H1 (cell line): ENCODE data around the gene KDM6A. TPM values are rescaled to one million over a fixed set of nuclear protein-coding genes. Genes with fewer than 3 reads are reported as not detected.

Experiments
- CTCF ChIA-PET: fragments of 300-600 bp; sonication (Branson Sonifier 250); formaldehyde crosslinking; loops from one replicate; lab custom pipeline; 2021; ENCODE audit not compliant: partially characterized antibody; lab: Charles Lee
- POLR2A ChIA-PET: fragments of 300-600 bp; sonication (Branson Sonifier 250); formaldehyde crosslinking; loops from one replicate; lab custom pipeline; 2021; ENCODE audit warnings: inconsistent platforms; ENCODE audit not compliant: partially characterized antibody; lab: Charles Lee
- DNase-seq, 2 experiments: peaks; one replicate each; pipeline versions ENCODE4 v3.0.0 to v3.0.0-alpha.2; 2010 to 2022; ENCODE audit warnings: low spot score in 2 of 2, low read depth in 1 of 2, mixed read lengths in 1 of 2
- FAIRE-seq: peaks from 2 replicates; lab custom pipeline; 2011; peaks lifted over from hg19 to GRCh38; lab: Jason Lieb, UNC
- H2AFZ ChIP-seq: 2 replicates; pipeline ENCODE4 v1.8.1; 2012; ENCODE audit warnings: low read length, inconsistent platforms
- H2AK5ac ChIP-seq: 2 replicates; pipeline ENCODE4 v1.6.1; 2013; ENCODE audit warnings: low read depth, low read length
- H2BK120ac ChIP-seq: replicated peaks from 2 replicates; pipeline ENCODE3; 2013; ENCODE audit warnings: low read depth, low read length, inconsistent platforms
- H2BK12ac ChIP-seq: 2 replicates; pipeline ENCODE4 v1.6.1; 2013; ENCODE audit warnings: low read depth, low read length
- H2BK15ac ChIP-seq: 2 replicates; pipeline ENCODE4 v1.6.1; 2013; ENCODE audit warnings: low read length
- H2BK20ac ChIP-seq: 2 replicates; pipeline ENCODE4 v1.6.1; 2013; ENCODE audit warnings: low read length
- H2BK5ac ChIP-seq: 2 replicates; pipeline ENCODE4 v1.6.1; 2013; ENCODE audit warnings: low read depth, low read length
- H3K14ac ChIP-seq: 2 replicates; pipeline ENCODE4 v1.6.1; 2013; ENCODE audit warnings: inconsistent platforms; ENCODE audit not compliant: insufficient read length
- H3K18ac ChIP-seq: 2 replicates; pipeline ENCODE4 v1.6.1; 2013; ENCODE audit warnings: low read length; ENCODE audit errors: extremely low read depth
- H3K23ac ChIP-seq: 2 replicates; pipeline ENCODE4 v1.6.1; 2013; ENCODE audit warnings: inconsistent platforms; ENCODE audit not compliant: insufficient read length
- H3K23me2 ChIP-seq: 2 replicates; pipeline ENCODE4 v1.6.1; 2013; ENCODE audit warnings: low read depth, low read length
- H3K27ac ChIP-seq: 2 replicates; pipeline ENCODE4 v1.6.1; 2011; ENCODE audit warnings: low read depth, low read length, inconsistent platforms
- H3K27me3 ChIP-seq, 4 experiments: replicated peaks in 1 of 4; 1 replicate in 1 of 4; 2 replicates in 3 of 4; pipeline versions ENCODE4 v1.6.1 to v1.8.1; 2011 to 2013; ENCODE audit warnings: low read length in 3 of 4, mild to moderate bottlenecking in 3 of 4, inconsistent platforms in 2 of 4, mixed read lengths in 2 of 4, moderate library complexity in 1 of 4; ENCODE audit not compliant: control insufficient read depth in 3 of 4, insufficient read depth in 3 of 4; ENCODE audit errors: extremely low read depth in 1 of 4
- H3K36me3 ChIP-seq, 4 experiments: 2 replicates each; pipeline versions ENCODE4 v1.6.1 to v1.8.1; 2011 to 2013; ENCODE audit warnings: mild to moderate bottlenecking in 4 of 4, low read length in 3 of 4, moderate library complexity in 2 of 4, control low read depth in 1 of 4, inconsistent platforms in 1 of 4; ENCODE audit not compliant: insufficient read depth in 4 of 4, control insufficient read depth in 2 of 4
- H3K4ac ChIP-seq: replicated peaks from 2 replicates; pipeline ENCODE3; 2013; ENCODE audit warnings: low read length, low read depth, mixed read lengths, inconsistent platforms; ENCODE audit not compliant: insufficient read length
- H3K4me1 ChIP-seq, 4 experiments: replicated peaks in 1 of 4; 1 replicate in 1 of 4; 2 replicates in 3 of 4; pipeline versions ENCODE4 v1.6.1 to v1.8.1; 2011 to 2013; ENCODE audit warnings: low read length in 3 of 4, inconsistent platforms in 2 of 4, mixed read lengths in 1 of 4; ENCODE audit not compliant: insufficient read depth in 4 of 4, control insufficient read depth in 3 of 4
- H3K4me2 ChIP-seq, 2 experiments: 2 replicates each; pipeline versions ENCODE4 v1.6.1 to v1.8.1; 2011 to 2013; ENCODE audit warnings: low read depth in 2 of 2, low read length in 2 of 2, control low read depth in 1 of 2, inconsistent platforms in 1 of 2, mild to moderate bottlenecking in 1 of 2; ENCODE audit not compliant: insufficient read depth in 1 of 2
- H3K4me3 ChIP-seq, 4 experiments: fragments of 200-600, 300-600 bp in 1 of 4; sonication (generic), shearing (Covaris generic), sonication (Bioruptor Twin) in 1 of 4; 2 replicates each; pipeline versions ENCODE4 v1.5.1 to v1.8.1; 2011 to 2016; ENCODE audit warnings: low read length in 4 of 4, low read depth in 3 of 4, control low read depth in 2 of 4, inconsistent platforms in 2 of 4, mild to moderate bottlenecking in 2 of 4, mixed read lengths in 1 of 4, moderate library complexity in 1 of 4; ENCODE audit not compliant: insufficient read depth in 2 of 4; ENCODE audit errors: extremely low read depth in 1 of 4
- H3K56ac ChIP-seq: replicated peaks from 2 replicates; pipeline ENCODE3; 2013; ENCODE audit warnings: low read depth, mild to moderate bottlenecking, mixed read lengths, low read length, inconsistent platforms; ENCODE audit not compliant: insufficient read length
- H3K79me1 ChIP-seq: 2 replicates; pipeline ENCODE4 v1.6.1; 2013; ENCODE audit warnings: low read depth, low read length, control low read depth
- H3K79me2 ChIP-seq, 2 experiments: 2 replicates each; pipeline versions ENCODE4 v1.6.1 to v1.8.1; 2012 to 2013; ENCODE audit warnings: low read length in 2 of 2, mild to moderate bottlenecking in 2 of 2, inconsistent platforms in 1 of 2; ENCODE audit not compliant: insufficient read depth in 2 of 2, control insufficient read depth in 1 of 2
- H3K9ac ChIP-seq, 4 experiments: replicated peaks in 1 of 4; 1 replicate in 1 of 4; 2 replicates in 3 of 4; pipeline versions ENCODE4 v1.6.1 to v1.8.1; 2011 to 2013; ENCODE audit warnings: low read depth in 3 of 4, low read length in 3 of 4, control low read depth in 2 of 4, mild to moderate bottlenecking in 2 of 4, moderate library complexity in 2 of 4, inconsistent platforms in 1 of 4; ENCODE audit errors: extremely low read depth in 1 of 4
- H3K9me3 ChIP-seq, 2 experiments: 2 replicates each; pipeline versions ENCODE4 v1.6.1 to v1.8.1; 2012 to 2013; ENCODE audit warnings: mild to moderate bottlenecking in 2 of 2, moderate library complexity in 2 of 2, control low read depth in 1 of 2, inconsistent platforms in 1 of 2, low read depth in 1 of 2, low read length in 1 of 2, mixed read lengths in 1 of 2; ENCODE audit not compliant: insufficient read depth in 2 of 2
- H4K20me1 ChIP-seq, 2 experiments: replicated peaks in 1 of 2; 2 replicates each; pipeline versions ENCODE3 to v1.8.1; 2011 to 2013; ENCODE audit warnings: inconsistent platforms in 2 of 2, low read length in 2 of 2, mild to moderate bottlenecking in 1 of 2; ENCODE audit not compliant: insufficient read depth in 2 of 2, control insufficient read depth in 1 of 2
- H4K5ac ChIP-seq: 2 replicates; pipeline ENCODE4 v1.6.1; 2013; ENCODE audit warnings: low read length, low read depth, mixed read lengths, inconsistent platforms; ENCODE audit not compliant: insufficient read length
- H4K8ac ChIP-seq: 2 replicates; pipeline ENCODE4 v1.8.0; 2013; ENCODE audit warnings: mild to moderate bottlenecking, moderate library complexity, low read length, inconsistent platforms; ENCODE audit not compliant: insufficient read depth; ENCODE audit errors: extremely low read depth
- H4K91ac ChIP-seq: replicated peaks from 2 replicates; pipeline ENCODE3; 2013; ENCODE audit warnings: low read length, mixed read lengths, inconsistent platforms; ENCODE audit not compliant: insufficient read length
- KDM4A ChIP-seq: IDR thresholded peaks from one replicate; pipeline ENCODE4 v1.7.1; 2012; ENCODE audit warnings: low read depth, mild to moderate bottlenecking, moderate library complexity, low read length, inconsistent platforms; ENCODE audit not compliant: severe bottlenecking
- PHF8 ChIP-seq: fragments of 200-600 bp; sonication (generic); conservative IDR thresholded peaks from 2 replicates; pipeline ENCODE4 v1.7.1; 2012; ENCODE audit warnings: low read depth, mild to moderate bottlenecking, inconsistent platforms, low read length, moderate library complexity
- POLR2A ChIP-seq, 2 experiments: IDR thresholded peaks; 1 replicate in 1 of 2; 2 replicates in 1 of 2; pipeline ENCODE4 v1.6.1; 2011; ENCODE audit warnings: low read depth in 2 of 2, low read length in 2 of 2, mild to moderate bottlenecking in 2 of 2; ENCODE audit errors: control extremely low read depth in 1 of 2
- RBBP5 ChIP-seq: IDR thresholded peaks from 2 replicates; pipeline ENCODE4 v1.7.1; 2012; ENCODE audit warnings: low read depth, mild to moderate bottlenecking, inconsistent platforms, low read length, moderate library complexity, borderline replicate concordance
- RXRA ChIP-seq: IDR thresholded peaks from 2 replicates; pipeline ENCODE4 v1.6.1; 2011; ENCODE audit warnings: low read depth, mild to moderate bottlenecking, low read length, moderate library complexity; ENCODE audit not compliant: insufficient read depth
- YY1 ChIP-seq: IDR thresholded peaks from 2 replicates; pipeline ENCODE4 v1.6.1; 2011; ENCODE audit warnings: low read depth, mild to moderate bottlenecking, low read length
- WGBS, 2 experiments: shearing (Covaris generic) in 1 of 2; methylation state at CpG; one replicate each; pipeline versions ENCODE4 v1.1.6 to v1.1.7; 2013 to 2015; ENCODE audit warnings: low lambda C conversion rate in 2 of 2, mixed read lengths in 2 of 2, inconsistent platforms in 1 of 2, low coverage in 1 of 2, missing lambda C conversion rate in 1 of 2; ENCODE audit not compliant: insufficient replicate concordance in 2 of 2, insufficient coverage in 1 of 2, insufficient read length in 1 of 2; ENCODE audit errors: extremely low coverage in 1 of 2, missing lambda C conversion rate in 1 of 2; 5-methylcytosine and 5-hydroxymethylcytosine counted together
- polyA plus RNA-seq, 7 experiments: library from polyadenylated mRNA; depleted of rRNA in 3 of 7; stranded (reverse) in 5 of 7; unstranded in 2 of 7; fragments of >200 nt in 5 of 7; fragments of 200-250 nt in 2 of 7; gene quantifications; 1 replicate in 5 of 7; 2 replicates in 1 of 7; 4 replicates in 1 of 7; pipeline versions ENCODE4 v1.2.1 to v1.2.3, GENCODE V29; 2011 to 2013; ENCODE audit warnings: missing spikeins in 2 of 7, mixed read lengths in 2 of 7
- total RNA-seq: library from RNA; stranded (reverse); fragmentation: NEBNext Ultra II Directional; extraction: Animal tissue kit (Norgen Biotek cat#: 25700); gene quantifications from 2 replicates; pipeline ENCODE4 v1.2.1, GENCODE V29; 2021

KDM6A gene
- total and polyA plus RNA-seq, 2 of the 8 experiments (the other 6 are each of a cell fraction or from before 2014, with no cell fraction given), result 43.5 to 58.4 TPM

GRCh38 chrX:44871931-44872820 is 812 bp upstream of the KDM6A start:
- Histone ChIP-seq H3K27ac (peak overlapping the region; percentile 86), H2BK120ac (no peak overlapping the region)
- FAIRE-seq, result no peak

More at GRCh38 chrX:44871931-44872820, 812 bp upstream of the KDM6A start:
- H2BK5ac ChIP-seq, result no peak overlapping the region
- no peak overlapping the region for H3K56ac ChIP-seq
- no peaks in the 10 kb centered on the region for H3K79me1 ChIP-seq
- H3K4me1 ChIP-seq, result peaks cover 0 to 3% (median 1%) of the 10 kb centered on the region in 4 experiments; a peak in 2 of 7 replicates
- peak overlapping the region; percentile 19 for H4K5ac ChIP-seq
- H4K8ac ChIP-seq, result peak overlapping the region; percentile 93
- ChIA-PET POLR2A (interaction anchor here (0.7 to 1.0 kb wide), 5 partner anchors 61 to 125 kb away, joined by 3 to 5 read pairs (median 3); no protein-coding TSS in a partner anchor), CTCF (interaction anchor here (0.6 to 0.9 kb wide), 3 partner anchors 8 to 258 kb away, joined by 3 read pairs; no protein-coding TSS in a partner anchor)
- DNase-seq, result no peak
- no peak overlapping the region for H2AFZ ChIP-seq
- H2BK12ac ChIP-seq, result no peak overlapping the region
- H3K18ac ChIP-seq, result no peak overlapping the region; the same call in none of the 2 replicates
- no peaks in the 10 kb centered on the region for H4K20me1 ChIP-seq
- H3K9me3 ChIP-seq, result no peaks in the 10 kb centered on the region
- TF ChIP-seq RXRA, result no peak
- TF ChIP-seq RBBP5, result 0 out of 2 replicates have a peak, but pooled peaks have one; percentile 42
- peak; percentile 18 for TF ChIP-seq KDM4A
- peak in 1 of 2 experiments; percentile 74; a peak in 2 of 3 replicates for TF ChIP-seq POLR2A (IDR thresholded peaks at IDR 0.05; ENCODE audit: control extremely low read depth in 1 of 2, low read depth in 2 of 2, low read length in 2 of 2)
- peak; percentile 70; the same call in 1 of the 2 replicates for TF ChIP-seq YY1
- TF ChIP-seq PHF8, result peak; percentile 63
- no peaks in the 10 kb centered on the region for H3K27me3 ChIP-seq
- no peak overlapping the region for H3K4ac ChIP-seq
- peak overlapping the region; percentile 61 to 87 (median 74); a peak in 6 of 7 replicates for H3K9ac ChIP-seq
- H3K4me3 ChIP-seq, result peak overlapping the region; percentile 39 to 84 (median 68)
- H2AK5ac ChIP-seq, result no peak overlapping the region
- H3K36me3 ChIP-seq, result peaks cover 0 to 3% (median 0%) of the 10 kb centered on the region in 4 experiments; a peak in 1 of 8 replicates
- H2BK20ac ChIP-seq, result no peak overlapping the region
- 16% methylated on average over 5 of the region's 60 CpGs; no CpG with 5 or more reads in 1 of the 2 experiments for WGBS, 2 experiments
- H3K23ac ChIP-seq, result no peak overlapping the region
- no peak overlapping the region for H2BK15ac ChIP-seq
- H3K79me2 ChIP-seq, result peaks cover 3 to 41% of the 10 kb centered on the region in 2 experiments; a peak in 3 of 4 replicates
- H4K91ac ChIP-seq, result no peak overlapping the region
- no peak overlapping the region for H3K14ac ChIP-seq
- peak overlapping the region; percentile 60 to 67 for H3K4me2 ChIP-seq
- peaks cover 4% of the 10 kb centered on the region; the same call in 1 of the 2 replicates for H3K23me2 ChIP-seq
